Measurements from ENCODE around the gene DUSP22.

The DUSP22 gene

DNA sequence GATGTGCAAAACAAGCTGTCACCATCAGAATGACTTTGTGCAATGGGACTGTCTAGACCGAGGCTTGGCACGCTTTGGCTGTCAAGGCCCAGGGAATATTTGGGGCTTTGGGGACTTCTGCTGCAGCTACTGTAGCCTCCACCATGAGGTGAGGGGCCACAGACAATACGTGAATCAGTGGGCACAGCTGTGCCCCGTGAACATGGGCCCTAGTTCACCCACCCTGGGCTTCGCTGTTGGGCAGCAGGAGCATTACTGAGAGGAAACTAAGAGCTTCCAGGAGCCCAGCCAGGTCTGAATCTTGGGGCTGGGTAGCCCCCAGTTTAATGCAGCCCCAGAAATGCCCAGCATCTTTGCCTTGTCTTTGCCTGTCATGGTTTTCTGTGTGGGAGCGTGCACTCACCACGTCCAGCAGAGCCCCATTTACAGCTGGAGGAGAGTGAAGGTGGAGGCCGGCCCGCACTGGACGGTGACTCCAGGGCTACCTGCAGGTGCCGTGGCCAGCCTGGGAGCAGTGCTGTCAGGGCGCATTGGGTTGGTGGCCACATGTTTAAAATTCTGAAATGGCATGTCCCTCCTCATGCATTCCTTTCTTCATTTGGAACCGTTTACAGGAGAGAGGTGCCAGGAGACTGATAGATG lies 34.7 kb downstream of the DUSP22 start:
- DNase-seq, result no peak

DNA sequence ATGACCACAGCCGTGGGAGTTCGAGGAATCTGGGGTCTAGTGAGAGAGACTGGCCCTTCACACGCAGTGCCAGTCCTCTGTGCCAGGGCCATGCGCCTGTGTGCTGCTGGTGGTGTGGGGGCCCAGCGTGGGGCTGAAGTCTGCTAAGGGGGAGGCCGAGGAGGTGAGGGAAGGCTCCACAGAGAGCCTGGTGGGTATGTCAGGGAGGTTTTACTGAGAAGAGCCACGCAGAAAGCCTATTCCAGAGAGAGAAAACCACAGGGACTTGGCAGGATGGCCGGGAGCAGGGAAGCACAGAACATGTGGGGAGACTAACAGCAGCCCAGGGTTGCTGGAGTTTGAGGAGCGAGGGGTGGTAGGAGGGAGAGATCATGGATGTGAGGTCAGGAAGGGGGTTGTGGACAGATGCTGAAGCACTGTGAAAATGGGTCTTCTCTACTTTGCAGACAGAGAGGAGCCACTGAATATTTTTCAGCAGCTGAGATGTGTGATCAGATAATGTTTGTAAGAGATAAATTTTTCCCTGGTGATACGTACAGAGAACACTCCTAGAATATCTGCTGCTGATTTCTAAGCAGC lies 35.3 kb downstream of the DUSP22 start:
- no peak for DNase-seq

DNA sequence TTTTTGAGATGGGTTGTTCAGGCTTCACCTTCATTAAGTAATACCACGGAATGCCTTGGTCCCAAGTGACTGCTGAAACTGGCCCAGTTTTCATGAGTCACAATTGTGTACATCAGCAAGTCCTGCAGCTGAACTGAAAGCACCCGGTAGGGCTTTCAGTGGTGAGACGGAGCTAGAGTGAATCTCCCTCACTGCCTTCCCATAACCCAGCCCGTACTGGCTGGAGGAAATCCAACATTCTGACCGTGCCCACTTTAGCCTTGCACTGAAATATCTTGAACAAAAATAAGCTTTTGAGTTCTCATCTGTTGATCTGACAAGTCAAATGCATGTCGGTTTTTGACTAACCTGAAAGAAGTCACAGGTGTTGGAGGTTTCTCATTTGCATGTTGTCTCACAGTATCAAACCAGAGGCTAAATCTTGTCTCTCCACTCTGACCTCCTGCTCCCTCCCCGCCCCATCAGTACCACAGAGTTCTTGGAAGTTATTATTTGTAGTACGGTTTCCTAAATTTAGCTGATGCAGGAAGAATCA lies 35.9 kb downstream of the DUSP22 start:
- DNase-seq, result no peak

DNA sequence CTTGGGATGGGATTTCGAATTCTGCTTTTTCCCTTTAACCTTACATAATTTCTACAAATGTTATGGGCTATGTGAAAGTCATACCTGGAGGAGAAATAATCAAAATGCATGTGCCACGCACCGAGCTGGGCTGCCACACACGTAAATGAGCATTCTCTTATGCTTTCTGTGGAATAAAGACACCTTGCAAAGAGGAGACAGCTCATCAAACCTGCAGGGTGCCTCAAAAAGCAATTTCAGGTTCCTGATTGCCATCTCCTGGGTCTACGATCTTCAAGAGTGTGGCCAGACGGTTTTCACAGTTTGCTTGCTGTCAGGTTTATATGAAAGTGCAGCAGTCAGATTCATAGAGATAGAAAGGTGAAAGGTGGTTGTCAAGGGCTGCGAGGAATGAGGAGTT lies 36.6 kb downstream of the DUSP22 start:
- no peak for DNase-seq

DNA sequence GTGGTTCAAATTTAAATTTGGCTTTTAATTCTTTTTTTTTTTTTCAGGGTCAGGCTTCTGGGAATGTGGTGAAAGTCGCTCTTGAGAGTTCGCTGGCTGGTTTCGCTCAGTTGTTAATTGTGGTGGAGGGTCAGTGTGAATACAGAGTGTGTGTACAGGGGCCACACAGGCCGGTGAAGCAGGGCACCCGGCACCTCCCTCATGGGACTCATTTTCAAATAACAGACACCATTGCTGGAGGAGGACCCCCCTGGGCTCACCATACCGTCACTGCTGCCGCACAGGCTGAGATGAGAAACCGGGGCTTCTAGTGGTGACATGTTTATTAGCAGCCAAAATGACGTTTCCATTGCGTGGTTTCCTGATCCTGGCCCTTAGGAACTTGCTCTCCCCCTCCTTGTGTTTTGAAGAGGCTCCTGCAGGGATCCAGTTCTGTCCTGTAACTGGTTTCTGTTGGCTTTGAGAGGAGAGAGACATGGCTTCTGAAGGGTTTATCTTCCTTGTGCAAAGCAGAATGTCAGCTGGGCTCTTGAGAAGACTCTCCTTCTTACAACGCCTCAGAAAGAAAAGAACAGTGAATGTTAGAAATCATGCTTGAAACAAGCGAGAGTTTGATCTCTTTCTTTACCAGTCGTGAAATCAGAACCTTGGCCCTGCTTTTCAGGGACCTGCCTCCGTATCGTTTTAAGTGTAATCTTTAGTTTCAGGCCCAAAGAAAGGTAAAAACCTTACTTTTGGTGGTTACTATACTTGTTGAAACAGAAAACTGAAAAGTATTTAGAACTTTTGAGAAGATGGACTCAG lies 37.8 kb downstream of the DUSP22 start:
- DNase-seq, result no peak

DNA sequence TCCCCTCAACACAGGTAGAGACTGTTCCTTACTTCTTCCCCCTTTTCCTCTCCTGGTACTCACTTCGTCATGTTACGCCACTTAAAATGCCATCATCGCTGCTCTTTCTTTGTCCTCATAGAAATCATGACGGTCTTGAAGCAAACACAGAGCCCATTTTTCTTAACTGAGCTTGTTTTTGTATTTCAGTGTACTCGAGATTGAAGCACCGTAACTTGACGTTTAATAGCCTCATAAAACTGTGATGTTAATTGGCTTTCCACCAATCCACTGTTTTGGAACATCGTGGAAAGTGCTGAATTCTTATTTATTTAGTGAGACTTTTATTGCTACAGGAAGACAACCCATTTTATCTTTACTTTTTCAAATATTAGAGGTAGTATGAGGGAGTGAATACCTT lies 38.7 kb downstream of the DUSP22 start:
- no peak for DNase-seq

DNA sequence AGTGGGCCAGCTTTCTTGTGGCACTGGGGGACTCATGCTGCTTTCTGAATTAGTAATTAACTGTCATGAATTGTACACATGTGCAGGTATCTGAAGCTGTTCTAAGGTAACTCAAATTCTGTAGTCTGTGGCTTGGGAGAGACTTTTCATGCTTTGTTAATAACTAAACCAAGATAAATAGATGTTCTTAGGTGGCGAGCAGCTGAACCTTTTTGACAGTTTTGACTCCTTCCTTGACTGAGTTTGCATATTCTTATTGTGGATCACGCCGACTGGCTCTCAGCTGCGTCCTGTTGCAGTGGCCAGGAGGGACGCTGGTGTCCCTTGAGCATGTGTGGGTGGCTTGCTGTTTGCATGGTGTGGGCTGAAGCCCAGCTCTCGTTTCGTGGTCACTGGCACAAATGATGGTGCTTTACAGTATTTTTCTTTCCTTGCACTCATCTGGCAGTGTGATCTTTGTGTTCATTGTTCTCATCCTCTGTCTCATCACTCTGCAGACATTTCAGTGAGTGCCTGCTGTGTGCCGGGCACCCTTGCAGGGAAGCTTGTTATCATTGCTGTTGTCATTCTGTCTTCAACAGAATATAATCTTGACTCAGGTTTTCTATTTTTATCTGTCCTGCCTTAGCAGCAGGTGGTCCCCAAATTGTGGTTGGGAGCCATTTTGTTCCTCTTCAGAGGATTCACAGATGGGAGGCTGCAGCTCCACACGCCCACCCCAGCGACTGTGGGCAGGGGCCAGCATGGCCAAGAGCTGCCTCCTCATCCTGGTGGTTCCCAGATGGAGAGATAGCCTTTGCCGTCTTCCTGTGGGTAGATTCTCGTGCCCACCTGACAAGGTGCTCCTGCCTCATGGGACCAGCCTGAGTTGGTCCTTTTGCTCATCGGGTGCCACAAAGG lies 39.6 kb downstream of the DUSP22 start:
- no peak for DNase-seq

DNA sequence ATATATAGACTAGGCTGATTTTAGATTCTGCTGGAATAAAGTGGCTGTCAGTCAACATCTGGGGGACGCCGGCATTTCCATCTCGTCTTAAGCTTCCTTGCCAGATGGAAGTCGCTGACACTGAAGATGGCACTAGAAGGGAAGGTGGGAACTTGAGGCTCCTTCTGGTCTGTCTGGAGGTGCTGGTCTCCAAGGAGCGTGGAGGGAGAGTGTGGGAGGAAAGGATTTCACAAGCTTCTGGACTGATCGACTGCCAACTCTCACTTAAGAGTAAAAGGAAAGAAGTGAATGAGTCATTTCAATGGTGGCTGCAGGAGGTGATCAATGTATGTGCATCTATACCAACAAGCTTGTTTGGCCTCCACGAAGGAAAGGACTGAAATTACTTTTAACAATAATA lies 40.4 kb downstream of the DUSP22 start:
- no peak for DNase-seq

DNA sequence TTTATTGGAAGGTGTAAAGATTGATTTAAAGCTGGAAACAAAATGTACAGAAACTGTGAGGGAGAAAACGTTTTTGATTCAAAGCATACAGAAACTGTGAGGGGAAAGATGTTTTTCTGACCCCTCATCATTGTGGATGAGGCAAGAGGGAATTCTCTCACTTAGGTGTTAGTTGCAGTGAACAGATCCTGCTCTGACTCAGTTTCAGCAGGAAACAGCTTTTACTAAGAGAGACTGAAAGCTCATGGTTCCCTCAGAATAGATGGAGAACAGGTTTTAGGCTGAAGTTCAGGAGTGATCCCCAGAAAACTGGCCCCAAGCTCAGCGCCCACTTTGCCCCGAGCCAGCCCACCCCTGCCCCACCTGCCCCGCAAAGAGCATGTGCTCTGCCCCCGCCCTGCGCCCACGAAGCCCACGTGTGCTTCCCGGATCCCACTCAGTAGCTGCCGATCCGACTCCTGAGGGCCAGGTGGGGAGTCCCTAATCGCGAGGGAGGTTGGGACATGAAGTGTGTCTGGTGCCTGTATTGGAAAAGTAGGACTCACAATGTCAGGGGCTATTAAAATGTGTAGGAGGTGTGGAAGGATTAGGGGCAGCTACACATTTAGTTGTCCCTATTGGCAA lies 41.2 kb downstream of the DUSP22 start:
- DNase-seq, result no peak

DNA sequence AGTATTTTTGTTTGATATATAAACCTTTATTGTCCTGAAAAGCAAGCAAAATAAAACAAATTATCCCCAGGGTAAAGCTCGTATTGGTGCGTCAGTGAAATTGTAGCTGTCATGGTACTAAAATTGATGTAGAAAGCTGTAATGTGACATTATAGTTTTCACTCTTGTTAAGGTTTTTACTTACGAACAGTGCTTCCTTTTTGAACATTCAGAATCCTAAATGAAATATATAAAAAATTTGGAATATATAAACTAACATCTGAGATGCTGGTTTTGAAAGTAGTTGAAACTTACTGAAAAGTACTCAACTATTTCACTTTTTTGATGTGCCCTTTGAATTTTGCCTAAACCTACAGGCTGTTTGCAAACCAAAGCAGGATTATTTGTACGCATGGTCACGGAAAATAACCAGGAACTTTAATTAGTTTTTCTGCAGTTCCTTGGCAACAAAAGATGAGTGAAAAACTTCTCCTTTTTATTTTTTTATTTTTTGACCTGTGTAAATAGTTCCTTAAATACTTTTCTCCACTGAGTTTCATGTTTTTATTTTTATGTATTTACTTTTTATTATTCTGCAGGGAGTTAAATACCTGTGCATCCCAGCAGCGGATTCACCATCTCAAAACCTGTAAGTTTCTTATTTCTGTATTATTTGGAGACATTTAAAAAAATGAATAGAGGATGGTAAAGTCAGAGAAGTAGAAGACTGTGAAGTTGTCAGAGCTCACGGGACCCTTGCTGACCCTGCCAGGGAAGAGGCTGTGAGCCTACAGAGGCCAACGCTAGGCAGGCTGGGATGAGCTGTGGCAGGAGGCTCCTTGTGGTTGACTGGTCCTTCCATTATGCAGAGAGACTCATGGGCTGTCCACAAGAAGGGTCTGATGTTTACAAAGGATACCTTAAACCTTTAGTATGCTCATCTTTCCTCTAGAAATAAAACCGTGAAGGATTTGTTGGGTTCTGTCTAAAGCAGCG lies 42.5 kb downstream of the DUSP22 start:
- DNase-seq, result no peak

DNA sequence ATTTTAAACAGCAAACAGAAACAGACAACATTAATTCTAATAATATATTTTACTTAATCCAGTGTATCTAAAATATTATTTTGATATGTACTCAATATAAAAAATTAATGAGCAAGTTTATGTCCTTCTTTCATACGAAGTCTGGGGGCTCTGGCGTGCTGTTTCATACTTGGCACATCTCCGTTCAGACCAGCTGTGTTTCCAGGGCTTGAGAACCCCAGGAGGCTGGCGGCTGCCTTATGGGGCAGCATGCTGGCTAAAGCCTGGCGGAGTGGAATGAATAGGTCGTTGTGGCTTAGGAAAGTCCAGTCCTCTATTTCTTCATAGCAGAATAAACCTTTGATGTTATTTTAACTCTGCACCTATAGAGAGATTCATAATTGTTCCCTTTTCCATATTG lies 43.3 kb downstream of the DUSP22 start:
- no peak for DNase-seq

DNA sequence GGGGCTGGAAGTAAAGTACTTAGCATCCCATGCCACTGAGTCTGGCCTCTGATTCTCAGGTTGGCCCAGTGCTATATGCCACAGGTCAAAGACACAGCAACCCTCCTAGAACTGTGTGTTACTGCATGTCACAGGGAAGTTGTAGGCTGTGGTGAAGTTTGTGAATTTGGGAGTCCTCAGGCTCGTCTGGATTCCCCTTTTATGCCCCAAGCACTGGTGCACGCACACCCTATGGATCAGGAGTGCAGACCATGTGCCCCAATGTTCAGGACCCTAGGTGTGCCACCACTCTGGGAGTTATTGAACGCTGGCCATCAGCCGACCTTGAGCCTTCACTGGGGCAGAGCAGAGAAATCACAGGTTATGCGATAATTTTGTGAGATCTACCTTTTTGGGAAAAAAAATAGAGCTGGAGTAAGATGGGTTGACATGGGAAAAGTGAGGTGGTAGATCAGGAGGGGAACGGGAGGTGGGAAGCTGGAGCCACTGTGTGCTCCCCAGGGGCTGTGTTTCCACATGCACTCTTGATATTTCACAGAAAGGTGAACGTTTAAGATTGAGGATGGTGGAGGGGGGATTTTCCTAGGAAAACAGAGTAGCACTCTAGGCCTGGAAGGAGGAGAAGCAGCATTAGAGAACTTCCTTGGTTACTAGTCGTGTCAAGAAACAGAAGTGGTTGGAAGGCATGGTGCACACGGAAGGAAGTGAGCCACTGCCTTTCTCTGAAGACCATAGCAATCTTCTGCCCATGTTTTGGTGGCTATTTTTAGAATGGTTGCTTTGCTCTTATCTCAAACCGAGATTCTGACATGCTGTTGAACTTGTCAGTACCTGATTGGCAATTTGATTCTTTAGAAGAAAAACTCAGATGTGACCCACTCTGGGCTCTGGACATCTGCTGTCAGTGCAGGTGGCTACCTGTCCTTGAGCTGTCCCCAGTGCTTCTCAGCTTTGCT lies 44.1 kb downstream of the DUSP22 start:
- no peak for DNase-seq

DNA sequence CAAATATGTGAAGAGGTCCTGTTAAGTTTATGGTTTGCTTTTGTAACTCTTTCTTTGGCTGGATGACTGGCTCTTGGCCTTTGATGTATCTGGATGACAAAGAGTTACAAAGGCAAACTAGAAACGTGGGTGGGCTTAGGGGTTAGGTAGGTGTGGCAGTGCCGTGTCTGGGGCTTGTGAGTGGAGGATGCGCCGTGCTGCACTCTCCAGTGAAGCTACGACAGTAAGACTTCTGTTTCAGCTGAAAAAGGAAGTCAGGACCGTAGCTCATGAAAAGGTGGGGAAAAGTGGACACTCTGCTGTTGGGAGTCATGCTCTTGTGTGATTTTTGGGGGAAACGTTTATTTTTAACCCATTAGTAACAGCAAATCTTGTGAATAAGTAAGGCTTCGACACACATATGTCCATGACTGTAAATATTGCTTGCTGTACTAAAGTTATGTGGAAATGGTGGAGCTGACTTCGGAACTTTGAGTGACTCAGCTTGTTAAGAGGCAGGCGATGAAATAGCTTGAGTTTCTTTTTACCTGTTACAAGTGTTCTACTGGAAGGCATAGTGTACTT lies 45.6 kb downstream of the DUSP22 start:
- DNase-seq, result no peak

DNA sequence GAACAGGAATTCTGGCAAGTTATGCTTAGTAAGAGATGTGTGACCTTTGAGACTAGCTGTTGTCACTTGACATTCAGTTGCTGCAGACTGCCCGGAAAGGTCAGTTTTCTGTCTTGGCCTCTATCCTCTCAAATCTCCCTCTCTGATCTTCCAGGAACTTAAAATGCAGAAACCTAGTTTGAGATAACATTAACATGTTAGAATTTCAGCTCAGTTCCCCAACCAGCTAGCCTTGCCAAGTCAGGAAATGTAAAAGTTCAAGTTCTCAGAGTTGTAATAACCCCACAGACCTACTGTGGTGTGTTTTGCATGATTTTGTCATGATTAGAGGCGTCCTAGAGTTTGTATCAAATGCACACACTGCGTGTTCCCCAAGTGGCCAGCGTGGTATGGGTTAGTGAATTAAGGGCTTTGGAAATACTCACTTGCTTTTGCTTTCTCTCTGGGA lies 46.6 kb downstream of the DUSP22 start:
- no peak for DNase-seq

DNA sequence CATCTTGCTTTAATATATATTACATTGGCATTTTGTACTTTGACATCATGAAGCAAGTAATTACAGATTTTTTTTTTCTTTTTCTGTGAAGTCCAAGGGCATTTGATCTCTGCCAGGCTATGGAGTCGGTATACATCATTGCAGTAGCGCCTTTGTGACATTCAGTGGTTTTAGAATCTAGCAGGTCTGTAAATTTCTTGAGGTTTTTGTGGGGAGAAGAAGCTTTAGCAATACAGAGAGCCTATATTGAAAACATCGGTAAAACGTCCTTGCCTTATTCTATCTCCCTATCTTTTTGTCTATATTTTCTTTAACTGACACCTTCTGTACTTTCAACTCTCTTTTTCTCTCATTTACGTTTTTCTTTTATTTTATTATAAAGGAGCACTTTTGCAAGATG lies 47.2 kb downstream of the DUSP22 start:
- DNase-seq, result no peak

DNA sequence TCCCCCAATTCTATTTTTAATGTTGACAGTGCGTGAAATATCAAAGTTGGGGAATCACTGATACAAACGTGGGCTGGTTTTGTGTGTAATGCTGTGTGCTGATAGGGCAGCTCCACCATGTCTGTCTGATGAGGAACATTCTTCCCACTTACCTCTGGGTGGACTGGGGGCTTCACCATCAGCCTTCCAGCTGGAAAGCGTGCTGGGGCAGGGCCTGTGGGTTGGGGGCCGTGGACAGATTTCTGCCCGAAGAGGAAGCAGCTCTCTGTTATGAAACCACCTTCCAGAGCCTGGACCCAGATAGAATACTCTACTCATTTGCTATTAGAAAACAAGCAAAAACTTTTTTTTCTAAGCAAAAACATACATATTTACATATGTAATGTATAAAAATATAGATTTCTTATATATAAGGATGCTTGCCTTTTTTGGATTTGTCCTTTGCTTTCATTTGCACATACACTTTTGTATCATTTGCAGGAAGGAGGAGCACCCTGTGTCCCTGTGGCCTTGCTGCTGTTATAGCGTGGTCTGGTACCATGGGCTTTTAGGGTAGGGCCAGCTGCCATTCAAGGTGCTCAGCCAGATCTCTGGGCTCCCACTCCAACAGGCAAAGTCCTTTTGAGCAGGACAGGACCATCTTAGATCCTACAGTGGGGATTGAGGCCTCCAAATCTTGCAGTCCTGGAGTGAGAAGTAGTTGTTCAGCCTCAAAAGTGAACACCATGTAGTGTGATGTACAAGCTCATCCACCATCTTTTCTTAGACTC lies 48.1 kb downstream of the DUSP22 start:
- no peak for DNase-seq

DNA sequence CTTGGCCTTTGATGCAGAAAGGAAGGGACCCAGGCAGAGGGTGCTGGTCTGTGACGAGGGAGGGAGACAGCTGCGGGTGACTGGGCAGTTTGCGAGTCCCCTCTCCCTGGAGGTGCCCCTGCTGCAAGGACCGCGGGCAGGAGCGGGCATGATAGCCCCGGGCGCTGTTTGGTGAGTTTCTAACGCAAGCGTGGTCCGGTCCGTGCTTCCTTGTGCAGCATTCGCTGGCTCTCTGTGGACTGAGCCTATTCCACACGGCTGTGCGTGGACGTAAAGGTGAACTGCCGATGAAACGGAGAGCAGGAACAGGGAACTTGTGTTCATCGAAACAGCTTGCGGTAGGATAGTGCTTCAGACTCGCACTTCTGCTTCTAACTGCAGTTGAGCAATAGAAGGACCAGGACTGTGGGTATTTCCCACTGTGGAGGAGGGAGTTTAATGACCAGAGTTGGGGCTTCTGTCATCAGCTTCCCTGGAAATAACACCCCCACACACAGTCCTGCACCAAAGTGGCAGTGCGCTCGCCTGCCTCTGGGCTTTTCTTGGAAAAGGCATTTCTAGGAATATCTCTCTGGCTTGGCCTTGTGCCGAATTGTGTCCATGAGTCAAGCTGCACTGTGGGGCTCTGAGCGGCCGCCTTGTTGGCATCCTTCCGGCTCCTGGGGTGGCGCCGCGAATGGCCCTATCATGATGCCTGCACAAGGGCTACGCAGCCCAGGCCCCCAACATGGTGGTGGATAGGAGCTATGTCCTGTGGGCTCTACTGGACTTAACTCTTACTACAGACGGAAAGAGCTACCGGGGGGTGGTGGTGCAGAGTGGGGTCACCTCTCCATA lies 48.9 kb downstream of the DUSP22 start:
- DNase-seq, result no peak
